Right ventricle myocardium inferior (tissue), 1 donor: ENCODE measurements around the gene POU4F3. TPM values are rescaled to one million over a fixed set of nuclear protein-coding genes. Genes with fewer than 3 reads are reported as not detected.

Experiments used
- ATAC-seq: fragments of 200-7000 bp; cut with Tn5 transposase; one replicate; pipeline ENCODE4 v1.9.1; 2020; ENCODE audit warnings: mild to moderate bottlenecking, moderate library complexity
- DNase-seq: peaks from one replicate; pipeline ENCODE4 v3.0.0; 2021; ENCODE audit errors: missing footprints
- intact Hi-C: fragments of 100-400 bp; cut with DNase I; formaldehyde crosslinking; loops from one replicate; pipeline ENCODE4 v1.11.0; 2022
- total RNA-seq: library from RNA; stranded (reverse); fragmentation: NEBNext Ultra II Directional; extraction: Animal tissue kit (Norgen Biotek cat#: 25700); gene quantifications from one replicate; pipeline ENCODE4 v1.2.1, GENCODE V29; 2021
- donor health status: DM: no; HTN: yes; CAD: no; lungs with severe emphysema.

POU4F3 gene
- total RNA-seq, 1 donor from 2014 or later: not detected

DNA sequence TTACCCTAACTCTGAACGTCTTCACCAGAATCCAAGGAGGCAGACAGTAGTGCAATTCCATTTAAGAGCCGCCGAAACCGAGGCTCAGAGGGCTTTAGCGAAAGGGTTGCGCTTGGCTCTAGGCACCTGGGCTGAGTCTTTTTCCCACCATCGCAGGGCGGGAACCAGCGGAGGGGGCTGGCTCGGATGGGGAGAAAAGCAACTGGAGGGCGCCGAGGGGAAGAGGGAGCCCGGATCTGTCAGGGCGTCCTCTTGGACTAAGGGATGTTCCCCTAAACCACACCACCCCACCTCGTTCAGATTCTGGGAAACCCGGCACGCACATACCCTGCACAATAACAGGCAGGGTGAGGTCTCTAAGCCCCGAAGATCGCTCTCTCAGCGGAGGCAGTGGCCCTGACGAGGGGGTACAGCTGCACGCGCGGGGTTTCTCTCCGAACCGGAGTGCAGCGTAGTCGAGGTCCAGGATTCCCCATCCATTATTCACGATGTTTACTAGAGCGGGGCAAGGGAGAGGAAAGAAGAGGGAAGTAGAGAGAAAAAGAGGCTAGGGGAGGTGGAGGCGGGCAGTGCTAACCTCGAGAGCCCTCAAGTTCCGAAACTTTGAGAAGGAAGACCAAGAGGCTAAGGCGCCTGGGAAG lies 1.3 kb upstream of the POU4F3 start:
- intact Hi-C loops: no loop called here
- ATAC-seq (no peak), DNase-seq (no peak)

DNA sequence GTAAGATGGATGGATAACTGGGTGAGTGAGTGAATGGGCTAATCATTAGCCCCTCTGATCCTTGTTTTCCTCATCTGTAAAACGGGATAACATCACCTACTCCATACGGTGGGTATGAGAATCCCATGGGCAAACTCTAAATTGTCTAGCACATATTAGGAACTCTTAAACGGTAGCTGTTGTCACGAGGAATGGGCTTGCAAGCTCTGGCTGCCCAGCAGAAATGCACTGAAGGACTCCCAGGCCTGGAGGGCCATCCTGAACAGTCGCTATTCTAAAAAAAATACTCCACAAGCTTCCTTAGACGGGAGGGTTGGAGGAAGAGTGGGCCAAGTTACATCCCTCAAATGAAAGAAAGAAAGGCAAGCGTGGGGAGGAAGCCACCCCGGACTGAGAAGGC lies 711 bp upstream of the POU4F3 start:
- no peak for ATAC-seq
- DNase-seq: no peak
- intact Hi-C loops: no loop called here

DNA sequence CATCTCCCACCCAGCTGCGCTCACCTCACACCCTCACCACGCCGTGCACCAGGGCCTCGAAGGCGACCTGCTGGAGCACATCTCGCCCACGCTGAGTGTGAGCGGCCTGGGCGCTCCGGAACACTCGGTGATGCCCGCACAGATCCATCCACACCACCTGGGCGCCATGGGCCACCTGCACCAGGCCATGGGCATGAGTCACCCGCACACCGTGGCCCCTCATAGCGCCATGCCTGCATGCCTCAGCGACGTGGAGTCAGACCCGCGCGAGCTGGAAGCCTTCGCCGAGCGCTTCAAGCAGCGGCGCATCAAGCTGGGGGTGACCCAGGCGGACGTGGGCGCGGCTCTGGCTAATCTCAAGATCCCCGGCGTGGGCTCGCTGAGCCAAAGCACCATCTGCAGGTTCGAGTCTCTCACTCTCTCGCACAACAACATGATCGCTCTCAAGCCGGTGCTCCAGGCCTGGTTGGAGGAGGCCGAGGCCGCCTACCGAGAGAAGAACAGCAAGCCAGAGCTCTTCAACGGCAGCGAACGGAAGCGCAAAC lies 1.1 kb downstream of the POU4F3 start:
- intact Hi-C loops: no loop called here
- no peak for ATAC-seq
- DNase-seq: no peak

DNA sequence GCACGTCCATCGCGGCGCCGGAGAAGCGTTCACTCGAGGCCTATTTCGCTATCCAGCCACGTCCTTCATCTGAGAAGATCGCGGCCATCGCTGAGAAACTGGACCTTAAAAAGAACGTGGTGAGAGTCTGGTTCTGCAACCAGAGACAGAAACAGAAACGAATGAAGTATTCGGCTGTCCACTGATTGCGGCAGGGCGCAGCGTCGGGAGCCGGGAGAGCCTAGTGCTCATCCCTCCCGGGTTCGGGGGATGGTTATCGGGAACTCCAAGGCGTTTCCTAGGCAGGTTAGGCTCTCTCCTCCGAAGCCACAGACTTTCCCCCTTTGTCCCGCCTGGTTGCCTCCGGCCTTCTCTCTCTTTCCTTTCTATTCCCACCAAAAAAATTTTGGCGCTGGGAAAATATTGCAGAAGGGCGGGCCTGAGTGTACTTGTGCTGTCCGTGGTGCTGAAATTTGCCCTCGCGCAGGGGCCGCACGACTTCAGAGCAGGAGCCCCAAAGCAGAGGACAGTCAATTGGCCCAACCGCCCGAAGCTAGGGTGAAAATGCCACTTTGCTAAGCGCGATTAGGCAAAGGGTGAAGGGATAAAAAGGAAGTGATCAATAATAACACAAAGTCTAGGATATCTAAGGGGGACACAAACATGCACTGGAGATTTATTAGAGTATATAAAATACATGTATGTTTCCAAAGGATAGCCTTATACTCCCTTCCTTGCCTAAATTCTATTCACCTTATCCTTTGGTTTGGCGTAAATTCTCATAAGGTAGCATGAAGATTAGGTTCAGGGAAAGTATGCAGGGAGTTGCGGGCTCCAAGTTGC lies 1.8 kb downstream of the POU4F3 start:
- intact Hi-C loops: no loop called here
- DNase-seq: no peak
- no peak for ATAC-seq

DNA sequence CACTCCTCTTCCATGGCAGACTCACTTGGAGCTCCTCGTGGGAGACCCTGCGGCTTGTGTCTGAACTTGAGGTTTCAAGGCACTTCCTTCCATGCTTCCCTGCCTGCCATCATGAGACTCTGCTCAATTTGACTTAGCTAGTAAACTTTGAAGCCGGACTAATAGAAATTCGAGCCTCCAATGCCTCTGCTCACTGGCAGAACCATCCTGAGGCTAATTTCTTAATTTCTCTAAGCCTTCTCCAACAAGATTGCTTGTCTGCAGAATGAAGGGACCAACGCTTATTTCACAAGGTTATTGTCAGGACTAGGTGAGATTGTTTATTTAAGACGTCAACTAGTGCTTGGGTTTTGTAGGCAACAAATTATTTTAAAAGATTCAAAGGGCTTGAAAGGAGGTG lies 3.2 kb downstream of the POU4F3 start:
- ATAC-seq (no peak), DNase-seq (no peak)
- intact Hi-C loops: no loop called here

DNA sequence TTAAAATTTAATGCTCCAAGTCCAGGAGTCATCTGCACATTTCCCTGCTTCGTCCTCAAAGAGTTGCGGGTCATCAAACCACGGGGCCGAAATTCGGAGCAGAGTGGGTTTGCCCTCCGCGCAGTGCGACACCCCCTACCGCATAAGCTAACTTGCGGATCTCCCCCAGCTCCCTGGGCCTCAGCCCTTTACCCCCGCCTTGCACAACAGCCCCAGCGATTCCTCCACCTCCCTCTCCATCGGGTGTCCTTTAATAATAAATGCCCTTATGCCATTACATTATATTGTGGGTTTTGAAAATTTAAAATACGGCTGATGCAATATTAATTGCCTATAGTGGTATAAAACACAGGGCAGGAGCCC lies 3.9 kb downstream of the POU4F3 start:
- intact Hi-C loops: no loop called here
- DNase-seq (no peak), ATAC-seq (no peak)

DNA sequence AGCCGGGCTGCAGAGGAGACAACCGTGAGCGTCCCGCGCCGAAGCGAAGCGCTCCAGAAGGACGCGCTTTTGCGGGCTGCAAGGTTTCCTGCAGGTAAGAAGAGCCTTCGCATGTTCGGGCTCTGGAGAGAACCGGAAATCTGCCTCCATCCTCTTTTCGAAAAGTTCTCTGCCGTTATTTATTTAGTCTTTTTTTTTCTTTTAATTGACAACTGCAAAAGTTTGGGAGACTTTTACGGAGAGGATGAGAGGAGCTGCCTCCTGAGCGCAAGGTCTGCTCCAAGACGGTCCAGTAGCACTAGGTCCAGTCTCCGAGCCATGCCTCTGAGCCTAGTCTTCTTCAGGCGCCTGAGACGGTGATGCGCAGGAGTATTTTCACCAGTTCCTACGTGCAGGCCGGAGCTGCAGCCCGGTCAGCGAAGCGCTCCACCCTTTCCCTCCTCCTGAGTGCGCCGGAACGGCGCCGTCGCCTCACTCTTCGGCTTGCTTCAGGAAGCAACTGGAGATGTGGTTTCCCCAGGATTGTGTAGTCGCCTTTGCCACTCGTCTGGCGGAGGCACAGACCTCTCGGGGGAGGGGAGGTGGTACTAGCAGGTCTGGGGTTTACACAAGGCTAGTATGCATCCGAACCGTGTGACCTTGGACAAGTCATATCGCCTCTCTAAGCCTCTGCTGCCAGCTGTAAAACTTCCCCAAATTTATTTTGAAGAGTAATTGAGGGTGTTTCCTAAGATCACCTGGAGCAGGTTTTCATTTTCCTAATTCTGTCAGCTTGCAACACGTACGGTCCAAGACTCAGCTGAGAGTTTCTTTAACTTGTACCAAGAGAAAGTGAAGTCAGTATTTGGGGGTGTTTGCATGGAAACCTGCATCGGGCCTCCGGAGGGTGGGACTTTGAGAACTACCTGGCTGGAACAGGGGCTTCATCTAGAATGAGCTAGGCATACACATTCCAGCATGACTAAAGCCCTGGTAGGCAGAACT lies 4.5 kb downstream of the POU4F3 start:
- ATAC-seq (no peak), DNase-seq (no peak)
- intact Hi-C loops: no loop called here

DNA sequence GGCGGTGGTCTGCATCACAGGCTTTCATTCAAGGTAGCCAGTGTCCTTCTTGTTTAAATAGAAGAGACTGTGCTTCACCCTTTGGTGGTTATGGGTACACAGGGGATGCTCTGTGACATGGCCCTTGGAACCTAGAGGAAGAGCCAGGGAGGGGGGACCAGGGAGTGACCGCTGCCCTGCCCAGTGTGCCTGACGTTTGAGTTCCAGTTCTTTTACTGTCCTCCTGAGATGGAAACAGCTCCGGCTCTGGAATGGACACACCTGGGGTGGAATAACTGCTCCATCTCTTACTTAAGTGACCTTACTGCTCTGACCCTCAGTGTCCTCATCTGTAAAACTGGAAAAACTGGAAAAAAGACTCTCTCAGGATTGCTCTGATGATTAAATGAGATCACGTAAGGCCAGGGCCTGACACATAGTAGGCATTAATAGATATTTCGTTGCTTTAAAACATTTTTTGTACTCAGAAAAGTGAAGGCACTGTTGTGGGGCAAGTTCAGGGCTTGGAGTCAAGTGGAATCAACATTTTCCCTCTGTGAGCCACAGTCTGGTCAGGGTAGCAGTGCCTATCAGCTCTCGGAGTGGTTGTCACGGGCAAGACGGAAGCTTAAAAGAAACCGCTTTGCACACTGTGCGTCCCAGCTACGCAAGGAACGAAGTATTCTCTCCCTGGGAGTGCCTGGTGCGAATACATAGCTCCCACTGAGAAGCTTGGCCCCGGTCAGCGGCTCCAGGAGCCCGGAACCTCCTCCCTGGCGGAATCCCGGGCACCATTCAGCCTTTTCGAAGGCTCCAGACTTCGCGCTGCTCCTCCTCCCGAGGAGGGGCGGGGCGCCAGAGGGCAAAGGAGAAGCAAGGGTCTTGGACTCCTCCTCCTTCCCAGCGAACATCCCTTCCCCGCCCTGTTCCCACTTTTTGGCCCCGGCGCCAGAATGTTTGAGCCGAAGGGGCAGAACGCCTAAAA lies 5.8 kb downstream of the POU4F3 start:
- ATAC-seq (no peak), DNase-seq (no peak)
- intact Hi-C loops: no loop called here

DNA sequence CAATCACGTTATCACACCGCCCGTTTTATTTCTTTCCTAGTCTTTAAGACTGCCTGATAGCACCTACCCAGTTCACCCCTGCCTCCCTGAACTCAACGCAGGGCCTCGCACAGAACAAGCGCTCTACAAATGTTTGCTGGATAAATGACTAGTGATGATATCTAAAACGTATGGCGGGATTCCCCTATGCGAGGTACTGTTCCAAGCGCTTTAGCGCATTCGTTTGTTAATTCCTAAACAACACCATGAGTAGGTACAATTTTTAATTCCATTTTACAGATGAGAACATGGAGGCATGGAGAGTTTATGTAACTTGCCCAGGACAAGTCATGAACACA lies 6.6 kb downstream of the POU4F3 start:
- intact Hi-C loops: no loop called here
- ATAC-seq (no peak), DNase-seq (no peak)

DNA sequence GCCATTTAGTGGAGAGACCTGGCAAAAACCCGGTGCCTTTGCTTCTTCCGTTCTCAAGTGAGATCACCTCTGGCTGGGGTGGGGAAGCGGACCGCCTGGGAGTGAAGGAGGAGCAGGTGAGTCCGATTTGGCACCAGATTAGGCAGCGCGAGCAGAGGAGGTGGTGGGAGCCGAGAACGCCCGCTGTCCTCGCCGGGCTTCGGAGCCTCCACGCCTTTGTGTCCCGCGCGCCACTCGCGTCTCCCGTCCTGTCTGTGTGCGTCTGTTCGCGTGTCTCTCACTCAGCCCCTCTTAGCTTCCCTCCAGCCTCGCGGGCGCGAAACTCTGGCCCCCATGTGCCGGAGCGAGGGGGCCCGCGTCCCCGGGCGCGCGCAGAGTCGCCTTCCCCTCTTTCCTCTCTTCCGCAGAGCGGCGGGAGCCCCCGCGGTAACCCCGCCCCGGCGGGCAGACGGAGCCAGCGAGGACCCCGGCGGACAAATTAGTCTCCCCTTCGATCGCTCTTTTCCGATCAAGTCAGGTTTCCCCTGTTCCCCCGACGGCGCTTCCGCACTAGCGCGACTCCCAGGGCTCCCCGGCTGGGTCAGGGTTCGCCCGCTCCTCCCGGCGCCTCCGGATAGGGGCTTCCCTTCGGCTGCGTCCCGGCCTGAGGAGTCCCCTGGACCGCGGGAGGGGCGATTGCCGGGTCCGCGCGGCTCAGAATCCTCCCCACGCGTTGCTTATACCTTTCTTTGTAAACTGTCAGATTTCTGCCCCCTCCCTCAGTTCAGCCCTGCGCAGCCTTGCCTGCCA lies 7.1 kb downstream of the POU4F3 start:
- intact Hi-C loops: no loop called here
- DNase-seq (no peak), ATAC-seq (no peak)

DNA sequence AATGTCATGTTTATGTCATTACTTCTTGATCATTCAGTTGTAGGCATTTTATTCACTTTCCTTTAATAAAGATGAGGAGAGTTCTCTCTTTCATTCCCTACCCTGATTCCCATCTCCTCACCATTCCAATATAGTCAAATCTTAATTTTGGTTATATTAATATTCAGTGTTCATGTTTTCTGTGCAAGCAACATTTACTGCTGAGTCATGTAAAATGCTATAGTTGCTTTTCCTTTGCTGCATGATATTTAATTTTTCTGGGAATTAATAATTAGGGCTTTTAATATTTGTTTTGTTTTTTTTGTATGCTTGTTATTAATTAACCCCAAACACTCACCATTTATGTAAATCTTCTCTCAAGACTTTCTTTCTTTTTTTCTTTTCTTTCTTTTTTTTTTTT lies 18.5 kb downstream of the POU4F3 start:
- no peak for DNase-seq
- no peak for ATAC-seq
- intact Hi-C loops: no loop called here

DNA sequence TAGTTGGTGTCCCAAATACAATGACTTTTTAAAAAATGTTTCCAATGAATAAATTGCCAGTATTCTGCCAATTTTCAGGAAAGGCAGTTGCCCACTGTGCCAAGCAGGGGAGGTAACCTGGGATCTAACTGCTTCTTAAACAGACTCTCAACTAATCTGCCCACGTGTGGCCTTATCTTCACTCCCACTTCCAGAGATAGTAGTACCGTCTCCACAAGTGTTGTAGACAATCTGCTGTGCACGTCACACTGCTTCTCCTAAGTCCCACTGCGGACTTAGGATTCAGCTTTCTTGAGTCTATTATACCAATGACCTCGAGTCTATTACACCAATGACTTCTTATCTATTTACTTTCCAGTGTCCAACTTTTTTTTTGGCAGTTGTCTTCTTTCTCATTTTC lies 21.2 kb downstream of the POU4F3 start:
- intact Hi-C loops: no loop called here
- ATAC-seq (no peak), DNase-seq (no peak)

DNA sequence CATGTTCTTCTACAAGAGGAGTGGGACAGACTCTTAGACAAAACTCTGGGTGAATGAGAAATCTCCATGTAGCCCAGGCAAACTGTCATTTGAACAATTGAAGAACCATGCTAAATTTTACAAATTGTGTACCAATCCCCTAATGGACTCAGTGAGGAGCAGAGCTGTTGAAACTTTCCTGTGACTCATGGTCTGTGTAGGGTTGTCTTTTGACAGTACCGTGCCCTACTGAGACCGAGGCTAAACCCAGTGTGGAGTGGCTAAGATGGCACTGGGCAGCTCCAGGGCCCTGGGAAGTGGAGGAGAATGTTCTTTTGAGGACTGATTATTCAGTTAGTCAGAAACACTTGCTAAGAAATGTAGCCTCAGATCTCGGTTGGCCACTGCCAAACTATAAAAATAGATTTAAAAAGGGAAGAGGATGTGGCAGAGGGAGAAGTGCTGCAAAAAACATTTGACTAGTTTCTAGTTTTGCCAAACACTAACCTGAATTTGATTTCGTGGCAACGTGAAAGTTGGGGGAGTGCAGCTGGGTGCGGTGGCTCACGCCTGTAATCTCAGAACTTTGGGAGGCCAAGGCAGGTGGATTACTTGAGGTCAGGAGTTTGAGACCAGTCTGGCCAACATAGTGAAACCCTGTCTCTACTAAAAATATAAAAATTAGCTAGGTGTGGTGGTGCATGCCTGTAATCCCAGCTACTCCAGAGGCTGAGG lies 24.7 kb downstream of the POU4F3 start:
- ATAC-seq: no peak
- intact Hi-C loops: no loop called here

DNA sequence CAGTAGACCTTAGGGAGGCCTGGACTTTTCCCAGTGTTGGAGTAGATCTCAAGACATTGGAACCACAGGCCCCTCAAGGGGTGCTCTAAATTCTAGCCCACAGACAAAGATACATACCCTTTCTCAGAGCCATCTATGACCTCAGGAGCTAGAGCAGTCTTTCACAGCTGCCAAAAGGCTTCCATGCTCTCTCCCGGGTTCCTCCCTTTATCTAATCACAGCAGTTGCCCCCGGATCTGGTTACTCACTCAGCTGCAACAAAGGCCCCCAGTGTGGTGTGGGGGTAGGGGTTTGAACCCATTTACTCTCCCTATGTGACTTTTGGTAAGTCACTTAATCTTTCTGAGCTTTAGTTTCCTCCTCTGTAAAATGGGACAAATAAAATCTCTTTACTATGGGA lies 27.0 kb downstream of the POU4F3 start:
- no peak for ATAC-seq
- intact Hi-C loops: no loop called here

More for the DNA sequence above, 24.7 kb downstream of the POU4F3 start:
- DNase-seq: no peak

DNA sequence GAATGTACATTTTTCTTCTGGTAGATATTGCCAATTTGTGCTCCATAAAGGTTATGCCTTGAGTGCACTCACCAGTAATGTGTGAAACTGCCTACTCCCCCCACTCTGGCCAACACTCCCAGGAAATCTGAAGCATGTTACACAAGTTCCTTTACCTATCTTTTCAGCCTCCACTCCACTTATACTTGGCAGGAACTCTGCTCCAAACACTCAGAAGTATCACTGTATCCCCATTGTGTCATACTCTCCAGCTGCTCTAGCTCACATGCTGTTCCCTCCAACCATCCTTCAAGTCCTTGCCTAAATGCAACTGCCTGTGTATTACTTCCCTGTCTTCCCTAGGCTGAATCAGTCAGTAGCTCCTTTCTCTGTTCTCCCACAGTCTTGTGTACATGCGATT lies 28.3 kb downstream of the POU4F3 start:
- intact Hi-C loops: no loop called here
- DNase-seq (no peak), ATAC-seq (peak; percentile 64)

More for the DNA sequence above, 27.0 kb downstream of the POU4F3 start:
- DNase-seq: no peak

DNA sequence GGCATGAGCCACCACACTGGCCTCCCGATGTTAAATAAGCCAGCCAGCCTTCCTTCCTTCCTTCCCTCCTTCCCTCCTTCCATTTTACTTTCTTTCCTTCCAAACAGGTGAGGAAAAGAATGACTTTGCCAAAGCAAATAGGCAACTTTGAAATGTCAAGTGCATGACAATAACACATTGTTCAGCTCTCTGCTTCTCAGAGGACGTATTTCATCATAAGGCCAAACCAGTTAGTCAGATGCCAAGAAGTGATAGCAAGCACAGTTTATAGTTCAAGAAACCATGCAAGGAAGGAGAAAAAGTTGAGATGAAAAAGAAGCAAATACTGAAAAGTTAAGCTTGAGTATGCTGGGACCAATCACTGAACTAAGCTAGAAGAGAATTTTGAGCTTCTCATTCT lies 29.5 kb downstream of the POU4F3 start:
- intact Hi-C loops: no loop called here
- no peak for DNase-seq

DNA sequence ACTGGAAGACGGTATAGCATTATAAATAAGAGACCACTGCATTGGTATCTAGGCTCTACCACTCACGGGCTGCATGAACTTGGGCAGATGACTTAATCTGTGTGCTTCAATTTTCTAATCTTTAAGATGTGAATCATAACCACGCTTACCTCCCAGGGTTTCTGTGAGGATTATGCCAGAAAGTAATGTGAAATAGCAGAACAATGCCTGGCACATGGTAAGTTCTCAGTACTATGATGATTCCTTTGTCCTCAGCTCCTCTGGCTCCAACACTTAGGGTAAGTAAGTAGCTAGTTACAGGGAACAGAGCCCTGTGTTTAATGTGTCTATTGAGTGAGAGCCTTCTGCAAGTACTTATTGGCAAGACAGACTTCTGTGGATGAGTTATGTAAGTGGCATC lies 31.1 kb downstream of the POU4F3 start:
- intact Hi-C loops: no loop called here
- ATAC-seq (no peak), DNase-seq (no peak)

More for the DNA sequence above, 29.5 kb downstream of the POU4F3 start:
- no peak for ATAC-seq
